ENCODE results near the gene MTMR1.

GRCh38 chrX:150683112-150683511 is 10.1 kb upstream of the MTMR1 start:
- TF ChIP-seq ZNF3 (CRISPR knock-in tag; IDR thresholded peaks at IDR 0.05) (no peak), FOXO4 (CRISPR knock-in tag; IDR thresholded peaks at IDR 0.05) (no peak), NR3C1 (CRISPR knock-in tag; IDR thresholded peaks at IDR 0.05) (no peak), POLR2A (conservative IDR thresholded peaks at IDR 0.05) (no peak), ZNF398 (CRISPR knock-in tag; IDR thresholded peaks at IDR 0.05) (no peak)
